Muscle layer of duodenum (tissue), 2 donors: ENCODE measurements around the gene TMEM200B.
A peak's percentile ranks its signal among the peaks of the same experiment; 100 is the strongest.
"Not testable (repeated sequence)": the region's sequence is repeated elsewhere in the genome, so short reads cannot be mapped to it uniquely, and the experiment has no call there.

Source experiments
- H3K27ac ChIP-seq: one replicate; pipeline ENCODE4 v1.7.0; 2013; ENCODE audit warnings: mild to moderate bottlenecking, low read length
- H3K27me3 ChIP-seq: one replicate; pipeline ENCODE4 v1.7.0; 2013; ENCODE audit warnings: low read depth, mild to moderate bottlenecking, control low read depth, low read length
- H3K36me3 ChIP-seq, 2 donors: one replicate each; pipeline ENCODE4 v1.7.0; 2013; ENCODE audit warnings: low read length in 2 of 2, control low read depth in 1 of 2, mild to moderate bottlenecking in 1 of 2; ENCODE audit not compliant: insufficient read depth in 2 of 2, control insufficient read depth in 1 of 2
- H3K4me1 ChIP-seq, 2 donors: one replicate each; pipeline ENCODE4 v1.7.0; 2013; ENCODE audit warnings: low read length in 2 of 2, mild to moderate bottlenecking in 2 of 2, control low read depth in 1 of 2, moderate library complexity in 1 of 2; ENCODE audit not compliant: insufficient read depth in 2 of 2, control insufficient read depth in 1 of 2
- H3K4me3 ChIP-seq, 2 donors: one replicate each; pipeline ENCODE4 v1.7.0; 2013; ENCODE audit warnings: low read length in 2 of 2, low read depth in 1 of 2, mild to moderate bottlenecking in 1 of 2
- H3K9me3 ChIP-seq, 2 donors: one replicate each; pipeline ENCODE4 v1.7.0; 2013; ENCODE audit warnings: low read length in 2 of 2, control low read depth in 1 of 2, mild to moderate bottlenecking in 1 of 2; ENCODE audit not compliant: control insufficient read depth in 1 of 2
- donor health status: healthy.

Gene TMEM200B

GRCh38 chr1:29133861-29134694, 10.4 kb upstream of the TMEM200B start:
- Histone ChIP-seq H3K4me3 (peak overlapping the region in 1 of 2 donors; percentile 42), H3K27ac (no peak overlapping the region), H3K27me3 (peaks cover 7% of the 10 kb centered on the region), H3K9me3 (no peaks in the 10 kb centered on the region), H3K4me1 (no peaks in the 10 kb centered on the region), H3K36me3 (no peaks in the 10 kb centered on the region)

GRCh38 chr1:29131056-29131455, 7.4 kb upstream of the TMEM200B start:
- not testable (repeated sequence) for H3K4me1 ChIP-seq, H3K27ac ChIP-seq, H3K9me3 ChIP-seq, H3K4me3 ChIP-seq, H3K36me3 ChIP-seq, H3K27me3 ChIP-seq

- H3K4me1 ChIP-seq: no peaks in the 10 kb centered on the region
- H3K36me3 ChIP-seq: no peaks in the 10 kb centered on the region
- no peak overlapping the region for H3K27ac ChIP-seq
- H3K9me3 ChIP-seq: no peaks in the 10 kb centered on the region
- H3K4me3 ChIP-seq: no peak overlapping the region
- peaks cover 5% of the 10 kb centered on the region for H3K27me3 ChIP-seq
Measured at GRCh38 chr1:29129916-29130315, 6.2 kb upstream of the TMEM200B start.

GRCh38 chr1:29128739-29129138, 5.0 kb upstream of the TMEM200B start:
- Histone ChIP-seq H3K27me3 (no peaks in the 10 kb centered on the region), H3K9me3 (no peaks in the 10 kb centered on the region), H3K36me3 (no peaks in the 10 kb centered on the region), H3K4me1 (peaks cover 0 to 4% of the 10 kb centered on the region in 2 donors), H3K4me3 (no peak overlapping the region), H3K27ac (no peak overlapping the region)

GRCh38 chr1:29126198-29126597, 2.5 kb upstream of the TMEM200B start:
- H3K9me3 ChIP-seq: no peaks in the 10 kb centered on the region
- H3K27ac ChIP-seq: no peak overlapping the region
- H3K4me1 ChIP-seq: peaks cover 0 to 15% of the 10 kb centered on the region in 2 donors
- no peak overlapping the region for H3K4me3 ChIP-seq
- H3K36me3 ChIP-seq: no peaks in the 10 kb centered on the region
- H3K27me3 ChIP-seq: no peaks in the 10 kb centered on the region

GRCh38 chr1:29125788-29126187, 2.1 kb upstream of the TMEM200B start:
- Histone ChIP-seq H3K36me3 (no peaks in the 10 kb centered on the region), H3K27me3 (no peaks in the 10 kb centered on the region), H3K4me3 (no peak overlapping the region), H3K27ac (no peak overlapping the region), H3K4me1 (peaks cover 0 to 15% of the 10 kb centered on the region in 2 donors), H3K9me3 (no peaks in the 10 kb centered on the region)

GRCh38 chr1:29125237-29125641, 1.5 kb upstream of the TMEM200B start:
- H3K36me3 ChIP-seq: no peaks in the 10 kb centered on the region
- no peaks in the 10 kb centered on the region for H3K27me3 ChIP-seq
- peak overlapping the region; percentile 30 to 75 for H3K4me3 ChIP-seq
- peaks cover 0 to 15% of the 10 kb centered on the region in 2 donors for H3K4me1 ChIP-seq
- H3K27ac ChIP-seq: peak overlapping the region; percentile 45
- no peaks in the 10 kb centered on the region for H3K9me3 ChIP-seq

- Histone ChIP-seq H3K27me3 (no peaks in the 10 kb centered on the region), H3K4me3 (peak overlapping the region; percentile 55 to 75), H3K4me1 (peaks cover 0 to 20% of the 10 kb centered on the region in 2 donors), H3K36me3 (no peaks in the 10 kb centered on the region), H3K27ac (peak overlapping the region; percentile 45), H3K9me3 (no peaks in the 10 kb centered on the region)
Measured at GRCh38 chr1:29124366-29125236, 898 bp upstream of the TMEM200B start.

GRCh38 chr1:29123053-29123886, 433 bp downstream of the TMEM200B start:
- Histone ChIP-seq H3K27ac (peak overlapping the region; percentile 45), H3K36me3 (no peaks in the 10 kb centered on the region), H3K27me3 (no peaks in the 10 kb centered on the region), H3K4me3 (peak overlapping the region; percentile 23 to 75), H3K9me3 (no peaks in the 10 kb centered on the region), H3K4me1 (peaks cover 0 to 20% of the 10 kb centered on the region in 2 donors)

GRCh38 chr1:29122682-29123052, 1.0 kb downstream of the TMEM200B start:
- H3K27ac ChIP-seq: peak overlapping the region; percentile 45
- peaks cover 0 to 20% of the 10 kb centered on the region in 2 donors for H3K4me1 ChIP-seq
- H3K36me3 ChIP-seq: no peaks in the 10 kb centered on the region
- H3K27me3 ChIP-seq: no peaks in the 10 kb centered on the region
- H3K9me3 ChIP-seq: no peaks in the 10 kb centered on the region
- peak overlapping the region in 1 of 2 donors; percentile 75 for H3K4me3 ChIP-seq
